ENCODE data around the gene KRTAP10-8.

DNA sequence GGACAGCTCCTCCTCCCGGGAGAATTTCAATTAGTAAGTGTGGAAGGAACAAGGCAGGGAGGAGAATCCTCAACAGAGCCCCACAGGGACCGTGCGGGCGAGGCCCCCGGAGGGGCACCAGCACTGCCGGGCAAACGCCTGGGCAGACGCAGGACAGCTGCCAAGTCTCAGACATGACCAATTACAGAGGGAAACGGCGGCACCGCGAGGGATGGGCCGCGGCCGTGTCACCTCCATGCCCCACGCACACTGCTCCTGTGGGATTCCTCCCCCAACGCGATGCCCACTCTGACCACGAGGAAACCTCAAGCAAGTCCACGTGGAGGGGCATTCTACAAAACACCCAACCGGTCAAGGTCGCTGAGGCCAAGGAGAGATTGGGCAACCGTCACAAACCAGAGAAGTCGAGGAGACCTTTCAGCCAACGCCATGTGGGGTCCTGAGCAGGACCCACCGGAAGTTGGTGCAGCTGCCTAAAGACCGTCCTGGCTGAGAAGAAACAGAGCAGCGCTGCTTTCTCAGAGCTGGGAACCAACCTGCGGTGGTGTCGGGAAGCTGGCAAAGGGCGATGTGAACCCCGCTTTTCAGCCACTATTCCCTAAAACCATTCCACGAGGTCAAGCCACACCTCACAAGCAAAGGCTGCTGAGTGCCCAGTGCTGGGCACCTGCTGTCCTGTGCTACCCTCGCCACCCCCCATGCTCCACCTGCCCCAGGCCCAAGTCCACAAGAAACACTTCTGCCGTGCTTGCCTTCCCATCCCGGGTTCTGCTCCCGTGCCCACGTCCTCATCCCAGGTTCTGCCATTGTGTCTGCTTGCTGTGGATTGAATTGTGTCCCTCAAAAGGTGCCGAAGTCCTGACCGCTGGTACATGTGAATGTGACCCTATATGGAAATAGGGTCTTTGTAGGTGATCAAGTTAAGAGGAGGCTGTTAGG, 39.8 kb upstream of the KRTAP10-8 start:
- TF ChIP-seq, protein P1, sequence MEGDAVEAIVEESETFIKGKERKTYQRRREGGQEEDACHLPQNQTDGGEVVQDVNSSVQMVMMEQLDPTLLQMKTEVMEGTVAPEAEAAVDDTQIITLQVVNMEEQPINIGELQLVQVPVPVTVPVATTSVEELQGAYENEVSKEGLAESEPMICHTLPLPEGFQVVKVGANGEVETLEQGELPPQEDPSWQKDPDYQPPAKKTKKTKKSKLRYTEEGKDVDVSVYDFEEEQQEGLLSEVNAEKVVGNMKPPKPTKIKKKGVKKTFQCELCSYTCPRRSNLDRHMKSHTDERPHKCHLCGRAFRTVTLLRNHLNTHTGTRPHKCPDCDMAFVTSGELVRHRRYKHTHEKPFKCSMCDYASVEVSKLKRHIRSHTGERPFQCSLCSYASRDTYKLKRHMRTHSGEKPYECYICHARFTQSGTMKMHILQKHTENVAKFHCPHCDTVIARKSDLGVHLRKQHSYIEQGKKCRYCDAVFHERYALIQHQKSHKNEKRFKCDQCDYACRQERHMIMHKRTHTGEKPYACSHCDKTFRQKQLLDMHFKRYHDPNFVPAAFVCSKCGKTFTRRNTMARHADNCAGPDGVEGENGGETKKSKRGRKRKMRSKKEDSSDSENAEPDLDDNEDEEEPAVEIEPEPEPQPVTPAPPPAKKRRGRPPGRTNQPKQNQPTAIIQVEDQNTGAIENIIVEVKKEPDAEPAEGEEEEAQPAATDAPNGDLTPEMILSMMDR (IDR thresholded peaks at IDR 0.05), result no peak
- TF ChIP-seq POLR2A (IDR thresholded peaks at IDR 0.05), result no peak
